Gastrocnemius medialis (tissue), 4 donors: ENCODE data around the gene BLCAP. TPM values are rescaled to one million over a fixed set of nuclear protein-coding genes. Genes with fewer than 3 reads are reported as not detected.

ENCODE experiments used
- ATAC-seq, 2 donors: fragments of 150-250 bp; one replicate each; pipeline ENCODE4 v1.9.1; 2016
- DNase-seq, 2 donors: peaks; one replicate each; pipeline ENCODE4 v3.0.0-alpha.2; 2019
- H3K27ac ChIP-seq, 4 donors: fragments of 200-600 bp; sonication (generic); 1 replicate in 1 of 4; 2 replicates in 3 of 4; pipeline ENCODE4 v1.5.1; 2016 to 2018; ENCODE audit warnings: mild to moderate bottlenecking in 2 of 4, moderate library complexity in 1 of 4
- H3K27me3 ChIP-seq, 3 donors: fragments of 200-600 bp; sonication (generic) in 2 of 3; 1 replicate in 1 of 3; 2 replicates in 2 of 3; pipeline versions ENCODE4 v1.5.1 to v1.6.0; 2016 to 2019; ENCODE audit warnings: mild to moderate bottlenecking in 1 of 3, moderate library complexity in 1 of 3
- H3K36me3 ChIP-seq, 2 donors: fragments of 200-600 bp; sonication (generic) in 1 of 2; one replicate each; pipeline ENCODE4 v1.5.1; 2017 to 2018
- H3K4me1 ChIP-seq, 2 donors: fragments of 200-600 bp; sonication (generic) in 1 of 2; one replicate each; pipeline ENCODE4 v1.5.1; 2016 to 2017; ENCODE audit warnings: mild to moderate bottlenecking in 2 of 2
- H3K4me3 ChIP-seq, 4 donors: fragments of 200-600 bp; sonication (generic) in 3 of 4; 1 replicate in 1 of 4; 2 replicates in 3 of 4; pipeline ENCODE4 v1.5.1; 2016 to 2019; ENCODE audit warnings: mild to moderate bottlenecking in 2 of 4
- H3K9me3 ChIP-seq, 3 donors: fragments of 200-600 bp; sonication (generic) in 2 of 3; 1 replicate in 1 of 3; 2 replicates in 2 of 3; pipeline ENCODE4 v1.5.1; 2016 to 2019
- CTCF ChIP-seq, 5 experiments: fragments of 450-650 bp in 3 of 5; fragments of 200-600 bp in 2 of 5; sonication (generic) in 2 of 5; IDR thresholded peaks in 4 of 5; conservative IDR thresholded peaks in 1 of 5; 1 replicate in 4 of 5; 2 replicates in 1 of 5; pipeline ENCODE4 v1.5.1; 2016 to 2019; ENCODE audit warnings: antibody characterized with exemption in 5 of 5, mild to moderate bottlenecking in 3 of 5, moderate library complexity in 3 of 5
- POLR2A ChIP-seq, 2 donors: fragments of 450-650 bp; IDR thresholded peaks; one replicate each; pipeline ENCODE4 v1.6.1; 2017; ENCODE audit warnings: antibody characterized with exemption in 2 of 2, mild to moderate bottlenecking in 2 of 2, moderate library complexity in 2 of 2
- in situ Hi-C, 4 donors: fragments of 200-750 bp; cut with MboI; loops; one replicate each; pipeline versions ENCODE4 v1.15.0 to v1.8.0; 2017; ENCODE audit warnings: low sequenced_read_pairs in 4 of 4
- intact Hi-C: fragments of 100-400 bp; cut with DNase I; formaldehyde crosslinking; loops from one replicate; pipeline ENCODE4 v1.15.1; 2023; ENCODE audit warnings: low total_unique reads
- total RNA-seq, 4 donors: library from RNA; depleted of rRNA; stranded (reverse); fragments of >200 nt; gene quantifications; one replicate each; pipeline versions ENCODE4 v1.1.0 to v1.2.3, GENCODE V29; 2016

BLCAP gene
- total RNA-seq, 4 donors from 2014 or later, result 222 to 583 (median 280) TPM

GRCh38 chr20:37469531-37469930 lies 58.1 kb downstream of the BLCAP start:
- Histone ChIP-seq H3K27me3 (no peaks in the 10 kb centered on the region), H3K9me3 (no peaks in the 10 kb centered on the region), H3K27ac (no peak overlapping the region), H3K4me3 (no peak overlapping the region), H3K36me3 (no peaks in the 10 kb centered on the region), H3K4me1 (no peaks in the 10 kb centered on the region)
- in situ Hi-C loops (no loop called here), intact Hi-C loops (no loop called here)
- ATAC-seq (no peak), DNase-seq (no peak)
- no peak for TF ChIP-seq POLR2A (IDR thresholded peaks at IDR 0.05)
- no peak for TF ChIP-seq CTCF (IDR thresholded peaks at IDR 0.05 in 4 of 5, conservative IDR thresholded peaks at IDR 0.05 in 1 of 5)

- no peaks in the 10 kb centered on the region for H3K9me3 ChIP-seq
- no peaks in the 10 kb centered on the region for H3K27me3 ChIP-seq
- intact Hi-C loops (no loop called here), in situ Hi-C loops (no loop called here)
- H3K4me1 ChIP-seq, result no peaks in the 10 kb centered on the region
- no peak overlapping the region for H3K4me3 ChIP-seq
- ATAC-seq (no peak), DNase-seq (no peak)
- H3K27ac ChIP-seq, result no peak overlapping the region
- TF ChIP-seq POLR2A (IDR thresholded peaks at IDR 0.05) (no peak), CTCF (IDR thresholded peaks at IDR 0.05 in 4 of 5, conservative IDR thresholded peaks at IDR 0.05 in 1 of 5) (no peak)
- no peaks in the 10 kb centered on the region for H3K36me3 ChIP-seq
Observed at GRCh38 chr20:37468886-37469285, 58.8 kb downstream of the BLCAP start.

Other genes starting within 250 kb of the BLCAP start
- gene MANBAL, start 238.2 kb downstream of the BLCAP start, total RNA-seq, result 10 to 100 TPM in 1 of 4 donors, 1 to 10 TPM in 3; 6.6 to 11.8 (median 7.5) TPM
- gene SRC, start 181.7 kb downstream of the BLCAP start, total RNA-seq, result 1 to 10 TPM; 1.0 to 2.3 (median 1.8) TPM
- 1 to 10 TPM in 3 of 4 donors, not detected in 1; 1.2 to 4.4 (median 2.4) TPM for gene NNAT, start 6.6 kb downstream of the BLCAP start, total RNA-seq
- gene CTNNBL1, start 166.2 kb upstream of the BLCAP start, total RNA-seq, result 10 to 100 TPM; 23.1 to 35.4 (median 30.3) TPM